Lung microvascular endothelial cell (primary cell): ENCODE data around the gene PGBD2. TPM values are rescaled to one million over a fixed set of nuclear protein-coding genes. Genes with fewer than 3 reads are reported as not detected.
"Not testable (repeated sequence)": the region's sequence is repeated elsewhere in the genome, so short reads cannot be mapped to it uniquely, and the experiment has no call there.

Source experiments
- DNase-seq, 2 donors: peaks; one replicate each; pipeline versions ENCODE4 v3.0.0 to v3.0.0-alpha.2; 2010; ENCODE audit warnings: low read depth in 2 of 2
- total RNA-seq: library from RNA; depleted of rRNA; stranded (reverse); fragments of >200 nt; gene quantifications from 2 replicates; pipeline ENCODE4 v1.2.1, GENCODE V29; 2014

The PGBD2 gene
- 4.8 and 10.9 TPM in 2 replicates for total RNA-seq

- peak; percentile 93 to 96 for DNase-seq
Observed at GRCh38 chr1:248906009-248906752, at the start of gene PGBD2. Gene PGBD2 (plus strand): TSS chr1:248906235. CDS start chr1:248913863, 7,628 bp downstream.

- no peak for DNase-seq
Observed at GRCh38 chr1:248857201-248857600, 48.8 kb upstream of the PGBD2 start.

GRCh38 chr1:248857749-248858095, 48.3 kb upstream of the PGBD2 start:
- DNase-seq, result no peak

GRCh38 chr1:248858096-248858890, 47.7 kb upstream of the PGBD2 start:
- peak; percentile 51 to 83 for DNase-seq

GRCh38 chr1:248858891-248859889, 46.8 kb upstream of the PGBD2 start, which contains the start of gene ZNF692:
Gene ZNF692 (minus strand): TSS chr1:248859085. CDS start chr1:248858309, 776 bp downstream.
- peak; percentile 98 for DNase-seq

- DNase-seq, result no peak
Observed at GRCh38 chr1:248860007-248860406, 46.0 kb upstream of the PGBD2 start.

- no peak for DNase-seq
Observed at GRCh38 chr1:248861616-248862015, 44.4 kb upstream of the PGBD2 start.

GRCh38 chr1:248862695-248862997, 43.4 kb upstream of the PGBD2 start:
- no peak for DNase-seq

- peak; percentile 64 to 71 for DNase-seq
Observed at GRCh38 chr1:248862998-248863881, 42.8 kb upstream of the PGBD2 start.

GRCh38 chr1:248871837-248872401, 34.1 kb upstream of the PGBD2 start:
- DNase-seq, result no peak

- DNase-seq, result peak; percentile 68 to 77
Observed at GRCh38 chr1:248872752-248873408, 33.2 kb upstream of the PGBD2 start.

GRCh38 chr1:248873409-248873992, 32.5 kb upstream of the PGBD2 start:
- peak; percentile 96 to 97 for DNase-seq

GRCh38 chr1:248873993-248874533, 32.0 kb upstream of the PGBD2 start:
- peak; percentile 88 to 93 for DNase-seq

GRCh38 chr1:248881261-248881660, 24.8 kb upstream of the PGBD2 start:
- DNase-seq, result no peak

GRCh38 chr1:248882427-248882826, 23.6 kb upstream of the PGBD2 start:
- DNase-seq, result not testable (repeated sequence)

- DNase-seq, result no peak
Observed at GRCh38 chr1:248884632-248885295, 21.3 kb upstream of the PGBD2 start.

GRCh38 chr1:248885646-248886045, 20.4 kb upstream of the PGBD2 start:
- no peak for DNase-seq

- no peak for DNase-seq
Observed at GRCh38 chr1:248886237-248886895, 19.7 kb upstream of the PGBD2 start.
